ENCODE results near the gene TEX11.

TEX11 gene

GRCh38 chrX:70636218-70636617 is 272.3 kb downstream of the TEX11 start:
- TF ChIP-seq EZH2phosphoT487 (IDR thresholded peaks at IDR 0.05; ENCODE audit: low read depth), result no peak
- no peak for TF ChIP-seq CTCF (IDR thresholded peaks at IDR 0.05; ENCODE audit: low read depth, low read length)
- Histone ChIP-seq H2AFZ (ENCODE audit: low read depth, low read length) (no peak overlapping the region), H3K4me2 (ENCODE audit: low read length) (no peak overlapping the region), H3K9ac (ENCODE audit: low read length) (no peak overlapping the region), H3K79me2 (ENCODE audit: low read length) (no peaks in the 10 kb centered on the region), H3K4me3 (ENCODE audit: low read length) (no peak overlapping the region), H3K36me3 (replicated peaks; ENCODE audit: low read depth, low read length) (no peaks in the 10 kb centered on the region), H3K4me1 (ENCODE audit: low read length) (no peaks in the 10 kb centered on the region), H3K9me3 (ENCODE audit: insufficient read depth, low read length) (no peaks in the 10 kb centered on the region), H3K27me3 (ENCODE audit: low read depth, low read length) (no peaks in the 10 kb centered on the region), H3K27ac (ENCODE audit: low read length) (no peak overlapping the region), H4K20me1 (ENCODE audit: insufficient read depth, low read length) (no peaks in the 10 kb centered on the region)

- Histone ChIP-seq H3K36me3 (replicated peaks; ENCODE audit: low read depth, low read length) (no peaks in the 10 kb centered on the region), H2AFZ (ENCODE audit: low read depth, low read length) (no peak overlapping the region), H3K4me2 (ENCODE audit: low read length) (no peak overlapping the region), H3K9ac (ENCODE audit: low read length) (no peak overlapping the region), H3K27me3 (ENCODE audit: low read depth, low read length) (no peaks in the 10 kb centered on the region), H3K79me2 (ENCODE audit: low read length) (no peaks in the 10 kb centered on the region), H3K27ac (ENCODE audit: low read length) (no peak overlapping the region), H4K20me1 (ENCODE audit: insufficient read depth, low read length) (no peaks in the 10 kb centered on the region), H3K4me1 (ENCODE audit: low read length) (no peaks in the 10 kb centered on the region), H3K4me3 (ENCODE audit: low read length) (no peak overlapping the region), H3K9me3 (ENCODE audit: insufficient read depth, low read length) (no peaks in the 10 kb centered on the region)
- no peak for TF ChIP-seq CTCF (IDR thresholded peaks at IDR 0.05; ENCODE audit: low read depth, low read length)
- TF ChIP-seq EZH2phosphoT487 (IDR thresholded peaks at IDR 0.05; ENCODE audit: low read depth), result no peak
Observed at GRCh38 chrX:70635669-70636068, 272.8 kb downstream of the TEX11 start.

GRCh38 chrX:70635227-70635626 is 273.3 kb downstream of the TEX11 start:
- Histone ChIP-seq H3K36me3 (replicated peaks; ENCODE audit: low read depth, low read length) (no peaks in the 10 kb centered on the region), H3K4me1 (ENCODE audit: low read length) (no peaks in the 10 kb centered on the region), H3K27me3 (ENCODE audit: low read depth, low read length) (no peaks in the 10 kb centered on the region), H3K4me2 (ENCODE audit: low read length) (no peak overlapping the region), H3K9ac (ENCODE audit: low read length) (no peak overlapping the region), H3K79me2 (ENCODE audit: low read length) (no peaks in the 10 kb centered on the region), H4K20me1 (ENCODE audit: insufficient read depth, low read length) (no peaks in the 10 kb centered on the region), H3K9me3 (ENCODE audit: insufficient read depth, low read length) (no peaks in the 10 kb centered on the region), H3K27ac (ENCODE audit: low read length) (no peak overlapping the region), H2AFZ (ENCODE audit: low read depth, low read length) (no peak overlapping the region), H3K4me3 (ENCODE audit: low read length) (no peak overlapping the region)
- TF ChIP-seq CTCF (IDR thresholded peaks at IDR 0.05; ENCODE audit: low read depth, low read length) (no peak), EZH2phosphoT487 (IDR thresholded peaks at IDR 0.05; ENCODE audit: low read depth) (no peak)

GRCh38 chrX:70621743-70622142 is 286.8 kb downstream of the TEX11 start:
- TF ChIP-seq EZH2phosphoT487 (IDR thresholded peaks at IDR 0.05; ENCODE audit: low read depth), result no peak
- TF ChIP-seq CTCF (IDR thresholded peaks at IDR 0.05; ENCODE audit: low read depth, low read length), result no peak
- H4K20me1 ChIP-seq (ENCODE audit: insufficient read depth, low read length), result no peaks in the 10 kb centered on the region
- no peak overlapping the region for H3K4me2 ChIP-seq (ENCODE audit: low read length)
- H3K27me3 ChIP-seq (ENCODE audit: low read depth, low read length), result no peaks in the 10 kb centered on the region
- H3K79me2 ChIP-seq (ENCODE audit: low read length), result no peaks in the 10 kb centered on the region
- no peak overlapping the region for H3K9ac ChIP-seq (ENCODE audit: low read length)
- H3K9me3 ChIP-seq (ENCODE audit: insufficient read depth, low read length), result no peaks in the 10 kb centered on the region
- no peak overlapping the region for H3K27ac ChIP-seq (ENCODE audit: low read length)
- H3K36me3 ChIP-seq (replicated peaks; ENCODE audit: low read depth, low read length), result no peaks in the 10 kb centered on the region
- H3K4me3 ChIP-seq (ENCODE audit: low read length), result no peak overlapping the region
- H3K4me1 ChIP-seq (ENCODE audit: low read length), result peaks cover 20% of the 10 kb centered on the region
- no peak overlapping the region for H2AFZ ChIP-seq (ENCODE audit: low read depth, low read length)

Data from OCI-LY3 (cell line).